ENCODE results near the gene PAK2. TPM values are rescaled to one million over a fixed set of nuclear protein-coding genes. Genes with fewer than 3 reads are reported as not detected.
"Not testable (repeated sequence)": the region's sequence is repeated elsewhere in the genome, so short reads cannot be mapped to it uniquely, and the experiment has no call there.

PAK2 gene
- total RNA-seq, 2 donors from 2014 or later, result 27.5 to 28.3 TPM

DNA sequence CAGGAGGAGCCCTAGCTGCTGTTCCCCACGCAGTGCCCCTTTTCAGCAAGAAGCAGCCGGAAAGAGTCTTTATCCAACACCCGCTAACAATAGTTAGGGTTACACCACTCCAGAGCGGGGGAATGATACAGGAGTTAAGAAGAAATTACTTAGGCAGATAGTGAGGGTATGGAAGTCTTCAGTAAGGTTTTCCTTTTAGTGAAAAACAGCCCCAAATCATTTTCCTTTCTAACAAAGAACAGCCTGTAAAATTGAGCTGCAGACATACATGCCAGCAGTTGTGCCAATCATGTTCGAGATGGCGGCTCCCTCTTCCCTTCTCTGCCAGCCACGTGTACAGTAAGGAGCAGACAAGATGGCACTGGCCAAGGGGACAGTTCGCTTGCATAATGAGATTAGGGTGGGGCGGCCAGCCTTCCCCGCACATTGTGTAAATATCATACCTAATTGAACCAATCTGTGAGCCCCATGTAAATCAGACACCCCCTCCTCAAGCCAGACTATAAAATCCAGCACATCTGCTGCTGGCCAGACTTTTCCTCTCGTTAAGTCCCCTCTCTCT, 109.6 kb downstream of the PAK2 start:
- Histone ChIP-seq H3K27me3 (no peaks in the 10 kb centered on the region), H3K36me3 (replicated peaks in 1 of 2; ENCODE audit: insufficient read depth in 1 of 2, low read depth in 2 of 2) (no peaks in the 10 kb centered on the region), H3K27ac (no peak overlapping the region), H3K4me1 (no peaks in the 10 kb centered on the region), H3K9me3 (no peaks in the 10 kb centered on the region), H3K4me3 (no peak overlapping the region)
- TF ChIP-seq, protein P1, sequence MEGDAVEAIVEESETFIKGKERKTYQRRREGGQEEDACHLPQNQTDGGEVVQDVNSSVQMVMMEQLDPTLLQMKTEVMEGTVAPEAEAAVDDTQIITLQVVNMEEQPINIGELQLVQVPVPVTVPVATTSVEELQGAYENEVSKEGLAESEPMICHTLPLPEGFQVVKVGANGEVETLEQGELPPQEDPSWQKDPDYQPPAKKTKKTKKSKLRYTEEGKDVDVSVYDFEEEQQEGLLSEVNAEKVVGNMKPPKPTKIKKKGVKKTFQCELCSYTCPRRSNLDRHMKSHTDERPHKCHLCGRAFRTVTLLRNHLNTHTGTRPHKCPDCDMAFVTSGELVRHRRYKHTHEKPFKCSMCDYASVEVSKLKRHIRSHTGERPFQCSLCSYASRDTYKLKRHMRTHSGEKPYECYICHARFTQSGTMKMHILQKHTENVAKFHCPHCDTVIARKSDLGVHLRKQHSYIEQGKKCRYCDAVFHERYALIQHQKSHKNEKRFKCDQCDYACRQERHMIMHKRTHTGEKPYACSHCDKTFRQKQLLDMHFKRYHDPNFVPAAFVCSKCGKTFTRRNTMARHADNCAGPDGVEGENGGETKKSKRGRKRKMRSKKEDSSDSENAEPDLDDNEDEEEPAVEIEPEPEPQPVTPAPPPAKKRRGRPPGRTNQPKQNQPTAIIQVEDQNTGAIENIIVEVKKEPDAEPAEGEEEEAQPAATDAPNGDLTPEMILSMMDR (IDR thresholded peaks at IDR 0.05), result no peak
- WGBS, 2 donors, result 68 to 73% methylated on average over 11 of the region's 11 CpGs
- ATAC-seq (no peak), DNase-seq (no peak)
- intact Hi-C loops (cut with DNase I), result no loop called here

DNA sequence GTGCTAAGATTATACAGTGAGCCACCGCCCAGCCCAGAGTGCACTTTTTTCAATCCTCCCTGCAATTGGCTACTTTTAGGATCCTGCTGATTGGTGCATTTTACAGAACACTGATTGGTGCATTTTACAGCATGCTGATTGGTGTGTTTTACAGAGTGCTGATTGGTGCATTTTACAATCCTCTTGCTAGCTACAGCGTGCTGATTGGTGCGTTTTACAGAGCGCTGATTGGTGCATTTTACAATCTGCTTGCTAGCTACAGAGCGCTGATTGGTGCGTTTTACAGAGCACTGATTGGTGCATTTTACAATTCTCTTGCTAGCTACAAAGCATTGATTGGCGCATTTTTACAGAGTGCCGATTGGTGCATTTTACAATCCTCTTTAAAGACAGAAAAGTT, 123.3 kb downstream of the PAK2 start:
- H3K36me3 ChIP-seq (replicated peaks in 1 of 2; ENCODE audit: insufficient read depth in 1 of 2, low read depth in 2 of 2); ATAC-seq; intact Hi-C loops (cut with DNase I); H3K9me3 ChIP-seq; H3K27ac ChIP-seq; H3K27me3 ChIP-seq; H3K4me3 ChIP-seq; H3K4me1 ChIP-seq; DNase-seq: not testable (repeated sequence)
- 88 to 89% methylated on average over 8 of the region's 8 CpGs for WGBS, 2 donors

DNA sequence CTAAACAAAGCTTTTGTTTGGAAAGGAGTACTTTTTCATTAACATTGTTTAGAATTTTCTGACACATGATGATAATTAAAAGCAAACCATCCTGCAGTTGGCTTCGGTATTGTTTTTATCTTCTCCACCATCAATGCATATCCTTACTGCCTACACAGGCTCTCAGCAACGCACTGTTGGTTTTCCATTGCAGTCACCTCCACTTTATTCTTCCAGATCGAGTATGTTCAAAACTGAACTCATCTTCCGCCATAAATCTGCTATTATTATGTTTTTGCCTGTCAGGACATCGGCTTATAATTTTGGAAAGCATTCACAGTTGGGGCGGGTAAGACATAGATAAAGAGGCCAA, 127.5 kb downstream of the PAK2 start:
- Histone ChIP-seq H3K4me1 (peaks cover 24% of the 10 kb centered on the region), H3K27ac (peak overlapping the region; percentile 76 to 98 (median 86)), H3K9me3 (no peaks in the 10 kb centered on the region), H3K4me3 (peak overlapping the region in 1 of 2 donors; percentile 99), H3K36me3 (replicated peaks in 1 of 2; ENCODE audit: insufficient read depth in 1 of 2, low read depth in 2 of 2) (no peaks in the 10 kb centered on the region), H3K27me3 (no peaks in the 10 kb centered on the region)
- ATAC-seq (no peak), DNase-seq (no peak)
- TF ChIP-seq, protein P1 (IDR thresholded peaks at IDR 0.05), result no peak
- no peak for TF ChIP-seq POLR2A (IDR thresholded peaks at IDR 0.05)
- 18 to 20% methylated on average over 6 of the region's 6 CpGs for WGBS, 2 donors
- intact Hi-C loops (cut with DNase I), result no loop called here

DNA sequence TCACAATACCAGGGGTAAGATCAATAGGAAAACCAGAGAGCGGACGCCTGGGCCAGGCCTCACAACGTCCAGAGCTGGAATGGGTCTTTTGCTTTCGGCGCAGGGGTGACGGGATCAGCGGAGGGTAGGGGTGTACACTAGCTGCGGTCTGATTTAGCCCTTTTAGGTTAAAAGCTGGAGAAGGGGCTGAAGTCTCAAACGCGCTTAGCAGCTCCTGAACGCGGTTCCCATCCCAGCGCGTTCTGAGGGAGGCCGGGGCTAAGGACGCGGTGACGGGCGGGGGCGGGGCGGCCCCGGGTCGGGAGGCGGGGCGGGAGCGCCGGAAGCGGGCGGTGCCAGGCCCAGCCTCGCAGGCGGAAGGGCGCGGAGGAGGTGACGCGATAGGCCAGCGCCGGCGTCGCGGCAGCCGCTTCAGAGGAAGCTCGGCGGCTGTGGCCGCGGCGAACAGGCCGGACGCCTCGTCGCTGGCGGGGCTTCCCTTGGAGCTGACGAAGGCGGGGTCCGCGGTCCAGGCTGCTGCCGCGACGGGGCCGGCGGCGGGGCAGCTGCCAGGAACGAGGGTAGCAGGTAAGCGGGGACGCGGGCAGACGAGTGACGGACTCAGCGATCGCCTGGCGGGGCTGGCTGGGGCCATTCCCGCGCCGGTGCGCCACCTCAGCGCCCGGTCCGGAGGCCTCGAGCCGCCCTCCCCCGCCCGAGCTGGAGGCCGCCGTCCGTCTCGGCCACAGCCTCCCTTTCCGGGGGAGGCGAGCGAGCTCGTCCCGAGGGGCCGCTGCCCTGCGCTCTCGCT, 128.0 kb downstream of the PAK2 start, which contains the start of gene SENP5:
Gene SENP5 (plus strand): TSS at position 414 of the 790 bp plus-strand sequence. CDS start 17,262 bp downstream, outside the sequence.
- TF ChIP-seq, protein P1 (IDR thresholded peaks at IDR 0.05), result peak in 1 of 7 experiments; percentile 2
- TF ChIP-seq POLR2A (IDR thresholded peaks at IDR 0.05), result peak; percentile 94 to 96 (median 95)
- Histone ChIP-seq H3K27me3 (no peaks in the 10 kb centered on the region), H3K36me3 (replicated peaks in 1 of 2; ENCODE audit: insufficient read depth in 1 of 2, low read depth in 2 of 2) (no peaks in the 10 kb centered on the region), H3K27ac (peak within 1 kb of the TSS; percentile 76 to 98 (median 86)), H3K4me1 (peaks cover 24% of the 10 kb centered on the region), H3K4me3 (peak within 1 kb of the TSS; percentile 81 to 99), H3K9me3 (no peaks in the 10 kb centered on the region)
- ATAC-seq, result peak; percentile 98
- 0 to 1% methylated on average over 29 to 60 of the region's 93 CpGs for WGBS, 2 donors
- peak; percentile 90 to 94 (median 92) for DNase-seq
- intact Hi-C loops (cut with DNase I), result no loop called here

DNA sequence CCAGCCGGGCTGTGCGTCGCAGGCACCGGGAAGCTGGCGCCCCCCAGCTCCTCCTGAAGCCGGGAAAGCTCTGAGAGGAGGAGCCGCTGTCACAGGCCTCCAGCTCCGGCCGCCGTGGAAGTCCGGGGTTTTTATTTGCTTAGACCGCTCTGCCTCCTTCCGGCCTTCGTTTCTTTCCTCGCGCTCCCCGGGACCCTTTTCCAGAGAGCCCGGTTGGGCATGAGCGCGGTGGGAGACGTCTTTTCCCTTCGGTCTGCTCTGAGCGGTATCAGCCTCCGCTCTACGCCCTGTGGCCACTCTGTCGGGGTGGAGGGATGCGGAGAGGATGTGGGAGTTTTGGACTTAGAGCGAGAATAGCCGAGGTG, 128.6 kb downstream of the PAK2 start:
- Histone ChIP-seq H3K4me1 (peaks cover 24% of the 10 kb centered on the region), H3K36me3 (replicated peaks in 1 of 2; ENCODE audit: insufficient read depth in 1 of 2, low read depth in 2 of 2) (no peaks in the 10 kb centered on the region), H3K9me3 (no peaks in the 10 kb centered on the region), H3K4me3 (peak overlapping the region; percentile 81 to 99), H3K27me3 (no peaks in the 10 kb centered on the region), H3K27ac (peak overlapping the region; percentile 76 to 98 (median 86))
- TF ChIP-seq POLR2A (IDR thresholded peaks at IDR 0.05), result no peak
- TF ChIP-seq, protein P1 (IDR thresholded peaks at IDR 0.05), result no peak
- intact Hi-C loops (cut with DNase I), result no loop called here
- ATAC-seq (peak; percentile 2), DNase-seq (peak in 3 of 4 donors; percentile 11 to 19 (median 14))
- 0% methylated on average over 13 to 29 of the region's 29 CpGs for WGBS, 2 donors

All from body of pancreas (tissue), 4 donors.